GM21723 (cell line): ENCODE measurements around the gene LTC4S.
"Not testable (repeated sequence)": the region's sequence is repeated elsewhere in the genome, so short reads cannot be mapped to it uniquely, and the experiment has no call there.

Source experiments
- ATAC-seq: cut with Tn5 transposase; IDR thresholded peaks from one replicate; pipeline ENCODE4 v1.9.1; 2021; ENCODE audit warnings: mild to moderate bottlenecking, moderate library complexity; ENCODE audit not compliant: unreplicated experiment

LTC4S gene

GRCh38 chr5:179769271-179769670 is 24.5 kb upstream of the LTC4S start:
- ATAC-seq = no peak

- no peak for ATAC-seq
Observed at GRCh38 chr5:179769796-179770195, 24.0 kb upstream of the LTC4S start.

- ATAC-seq = no peak
Observed at GRCh38 chr5:179771311-179771895, 22.4 kb upstream of the LTC4S start.

- ATAC-seq = no peak
Observed at GRCh38 chr5:179772351-179772750, 21.4 kb upstream of the LTC4S start.

- ATAC-seq = no peak
Observed at GRCh38 chr5:179773686-179774040, 20.1 kb upstream of the LTC4S start.

GRCh38 chr5:179774442-179774841 is 19.3 kb upstream of the LTC4S start:
- no peak for ATAC-seq

GRCh38 chr5:179776411-179776938 is 17.3 kb upstream of the LTC4S start:
- ATAC-seq = no peak

GRCh38 chr5:179777456-179777855 is 16.3 kb upstream of the LTC4S start:
- ATAC-seq = no peak

- no peak for ATAC-seq
Observed at GRCh38 chr5:179777909-179778308, 15.9 kb upstream of the LTC4S start.

GRCh38 chr5:179778591-179778990 is 15.2 kb upstream of the LTC4S start:
- ATAC-seq = no peak

GRCh38 chr5:179779826-179780225 is 14.0 kb upstream of the LTC4S start:
- no peak for ATAC-seq

GRCh38 chr5:179780362-179780761 is 13.4 kb upstream of the LTC4S start:
- ATAC-seq = no peak

GRCh38 chr5:179781846-179782245 is 11.9 kb upstream of the LTC4S start:
- no peak for ATAC-seq

- no peak for ATAC-seq
Observed at GRCh38 chr5:179783128-179783527, 10.7 kb upstream of the LTC4S start.

GRCh38 chr5:179786861-179787260 is 6.9 kb upstream of the LTC4S start:
- ATAC-seq = no peak

- ATAC-seq = no peak
Observed at GRCh38 chr5:179788193-179788854, 5.5 kb upstream of the LTC4S start.

GRCh38 chr5:179789278-179789677 is 4.5 kb upstream of the LTC4S start:
- not testable (repeated sequence) for ATAC-seq

GRCh38 chr5:179791881-179792611 is 1.7 kb upstream of the LTC4S start:
- no peak for ATAC-seq

- ATAC-seq = no peak
Observed at GRCh38 chr5:179792612-179793467, 946 bp upstream of the LTC4S start.

GRCh38 chr5:179794171-179794570 is 385 bp downstream of the LTC4S start:
- ATAC-seq = no peak

- ATAC-seq = no peak
Observed at GRCh38 chr5:179794575-179794974, 789 bp downstream of the LTC4S start.
